HL-60/S4 treated with retinoic acid at 250 ng/mL for 4 days and 3 days (cell line): Measurements from ENCODE around the gene VASH1.

ENCODE experiments used
- in situ Hi-C: fragments of 300-500 bp; cut with MboI; formaldehyde crosslinking; loops from 2 replicates; pipeline ENCODE4 v1.7.0; 2022; ENCODE audit warnings: low sequenced_read_pairs

VASH1 gene

GRCh38 chr14:76782115-76782884 is 21.0 kb downstream of the VASH1 start:
- in situ Hi-C loops, result no loop called here

GRCh38 chr14:76782885-76783566 is 21.8 kb downstream of the VASH1 start:
- in situ Hi-C loops, result no loop called here

- in situ Hi-C loops, result no loop called here
Observed at GRCh38 chr14:76784266-76784874, 23.1 kb downstream of the VASH1 start.

GRCh38 chr14:76784881-76785280 is 23.6 kb downstream of the VASH1 start:
- in situ Hi-C loops, result no loop called here

GRCh38 chr14:76786601-76787000 is 25.3 kb downstream of the VASH1 start:
- in situ Hi-C loops, result no loop called here

GRCh38 chr14:76792422-76792821 is 31.2 kb downstream of the VASH1 start:
- in situ Hi-C loops, result no loop called here

- in situ Hi-C loops, result no loop called here
Observed at GRCh38 chr14:76793324-76793723, 32.1 kb downstream of the VASH1 start.

GRCh38 chr14:76793956-76794355 is 32.7 kb downstream of the VASH1 start:
- in situ Hi-C loops, result no loop called here

- in situ Hi-C loops, result no loop called here
Observed at GRCh38 chr14:76806446-76806845, 45.2 kb downstream of the VASH1 start.

GRCh38 chr14:76808011-76808410 is 46.7 kb downstream of the VASH1 start:
- in situ Hi-C loops, result no loop called here

GRCh38 chr14:76808990-76809389 is 47.7 kb downstream of the VASH1 start:
- in situ Hi-C loops, result no loop called here

GRCh38 chr14:76810525-76810924 is 49.3 kb downstream of the VASH1 start:
- in situ Hi-C loops, result no loop called here

- in situ Hi-C loops, result no loop called here
Observed at GRCh38 chr14:76810953-76811400, 49.7 kb downstream of the VASH1 start.

GRCh38 chr14:76811561-76811960 is 50.3 kb downstream of the VASH1 start:
- in situ Hi-C loops, result no loop called here

GRCh38 chr14:76812093-76812421 is 50.8 kb downstream of the VASH1 start:
- in situ Hi-C loops, result no loop called here

GRCh38 chr14:76812422-76813383 is 51.4 kb downstream of the VASH1 start, which contains the start of gene ANGEL1:
ANGEL1 (minus strand) TSS chr14:76812882; CDS start chr14:76812827, 55 bp downstream.
- in situ Hi-C loops, result no loop called here

GRCh38 chr14:76814726-76815645 is 53.7 kb downstream of the VASH1 start:
- in situ Hi-C loops, result no loop called here

GRCh38 chr14:76820700-76821099 is 59.4 kb downstream of the VASH1 start:
- in situ Hi-C loops, result no loop called here

GRCh38 chr14:76826122-76826521 is 64.9 kb downstream of the VASH1 start, which contains the start of gene LRRC74A:
LRRC74A (plus strand) TSS chr14:76826408; CDS start chr14:76826698, 290 bp downstream.
- in situ Hi-C loops, result no loop called here
